ENCODE measurements around the gene GTF3C1. TPM values are rescaled to one million over a fixed set of nuclear protein-coding genes. Genes with fewer than 3 reads are reported as not detected.

Gene GTF3C1
- total RNA-seq, 1 experiment from 2014 or later = 121 TPM

GRCh38 chr16:27441998-27442397, 107.7 kb downstream of the GTF3C1 start:
- no peaks in the 10 kb centered on the region for H3K9me3 ChIP-seq (ENCODE audit: control insufficient read depth, insufficient read depth, low read depth, low read length)

DNA sequence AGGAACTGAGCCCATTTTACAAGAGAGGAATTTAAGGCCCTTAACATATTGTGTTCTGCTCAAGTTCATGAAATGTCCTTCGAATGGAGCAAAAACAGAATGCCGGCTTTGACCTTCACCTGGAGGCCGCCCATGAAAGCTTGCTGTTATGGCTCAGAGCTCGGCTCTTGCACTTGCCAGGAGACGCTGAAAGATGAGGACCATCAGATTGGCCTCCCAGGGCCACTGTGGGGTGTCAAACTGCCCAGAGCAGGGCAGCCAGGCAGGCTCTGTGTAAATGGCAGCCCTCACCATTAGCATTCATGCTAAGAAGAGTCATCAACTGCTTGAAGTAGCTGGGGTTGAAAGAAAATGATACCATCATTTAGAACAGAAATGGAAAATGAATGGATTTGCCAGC, 108.4 kb downstream of the GTF3C1 start:
- no TSS peak for BruUV-seq (replicated peaks)
- POLR2A ChIA-PET = no interaction called here
- Histone ChIP-seq H3K27ac (ENCODE audit: low read length) (no peak overlapping the region), H3K4me3 (ENCODE audit: low read depth in 2 of 2, low read length in 2 of 2) (no peak overlapping the region), H3K27me3 (ENCODE audit: control insufficient read depth, insufficient read depth, low read length) (no peaks in the 10 kb centered on the region), H3K36me3 (ENCODE audit: control insufficient read depth, insufficient read depth, low read length) (no peaks in the 10 kb centered on the region), H3K4me1 (ENCODE audit: control insufficient read depth, insufficient read depth, low read length) (no peaks in the 10 kb centered on the region), H3K9me3 (ENCODE audit: control insufficient read depth, insufficient read depth, low read depth, low read length) (no peaks in the 10 kb centered on the region)
- ATAC-seq (no peak), DNase-seq (ENCODE audit: low read depth, low spot score) (no peak)
- TF ChIP-seq, protein P1, sequence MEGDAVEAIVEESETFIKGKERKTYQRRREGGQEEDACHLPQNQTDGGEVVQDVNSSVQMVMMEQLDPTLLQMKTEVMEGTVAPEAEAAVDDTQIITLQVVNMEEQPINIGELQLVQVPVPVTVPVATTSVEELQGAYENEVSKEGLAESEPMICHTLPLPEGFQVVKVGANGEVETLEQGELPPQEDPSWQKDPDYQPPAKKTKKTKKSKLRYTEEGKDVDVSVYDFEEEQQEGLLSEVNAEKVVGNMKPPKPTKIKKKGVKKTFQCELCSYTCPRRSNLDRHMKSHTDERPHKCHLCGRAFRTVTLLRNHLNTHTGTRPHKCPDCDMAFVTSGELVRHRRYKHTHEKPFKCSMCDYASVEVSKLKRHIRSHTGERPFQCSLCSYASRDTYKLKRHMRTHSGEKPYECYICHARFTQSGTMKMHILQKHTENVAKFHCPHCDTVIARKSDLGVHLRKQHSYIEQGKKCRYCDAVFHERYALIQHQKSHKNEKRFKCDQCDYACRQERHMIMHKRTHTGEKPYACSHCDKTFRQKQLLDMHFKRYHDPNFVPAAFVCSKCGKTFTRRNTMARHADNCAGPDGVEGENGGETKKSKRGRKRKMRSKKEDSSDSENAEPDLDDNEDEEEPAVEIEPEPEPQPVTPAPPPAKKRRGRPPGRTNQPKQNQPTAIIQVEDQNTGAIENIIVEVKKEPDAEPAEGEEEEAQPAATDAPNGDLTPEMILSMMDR (IDR thresholded peaks at IDR 0.05) = no peak
- in situ Hi-C loops (cut with HindIII; ENCODE audit: low pct_unique_long_range_greater_than_20kb, low sequenced_read_pairs) = no loop called here
- intact Hi-C loops (cut with micrococcal nuclease; ENCODE audit: unreplicated experiment) = no loop called here
- CTCF ChIA-PET = no interaction called here

More at GRCh38 chr16:27441998-27442397, 107.7 kb downstream of the GTF3C1 start:
- no peaks in the 10 kb centered on the region for H3K4me1 ChIP-seq (ENCODE audit: control insufficient read depth, insufficient read depth, low read length)
- ChIA-PET CTCF (no interaction called here), POLR2A (no interaction called here)
- no peak for ATAC-seq
- no TSS peak for BruUV-seq (replicated peaks)
- no peak overlapping the region for H3K27ac ChIP-seq (ENCODE audit: low read length)
- no peak for DNase-seq (ENCODE audit: low read depth, low spot score)
- no peak overlapping the region for H3K4me3 ChIP-seq (ENCODE audit: low read depth in 2 of 2, low read length in 2 of 2)
- no peaks in the 10 kb centered on the region for H3K27me3 ChIP-seq (ENCODE audit: control insufficient read depth, insufficient read depth, low read length)
- no peaks in the 10 kb centered on the region for H3K36me3 ChIP-seq (ENCODE audit: control insufficient read depth, insufficient read depth, low read length)
- in situ Hi-C loops (cut with HindIII; ENCODE audit: low pct_unique_long_range_greater_than_20kb, low sequenced_read_pairs) (no loop called here), intact Hi-C loops (cut with micrococcal nuclease; ENCODE audit: unreplicated experiment) (no loop called here)
- TF ChIP-seq, protein P2, sequence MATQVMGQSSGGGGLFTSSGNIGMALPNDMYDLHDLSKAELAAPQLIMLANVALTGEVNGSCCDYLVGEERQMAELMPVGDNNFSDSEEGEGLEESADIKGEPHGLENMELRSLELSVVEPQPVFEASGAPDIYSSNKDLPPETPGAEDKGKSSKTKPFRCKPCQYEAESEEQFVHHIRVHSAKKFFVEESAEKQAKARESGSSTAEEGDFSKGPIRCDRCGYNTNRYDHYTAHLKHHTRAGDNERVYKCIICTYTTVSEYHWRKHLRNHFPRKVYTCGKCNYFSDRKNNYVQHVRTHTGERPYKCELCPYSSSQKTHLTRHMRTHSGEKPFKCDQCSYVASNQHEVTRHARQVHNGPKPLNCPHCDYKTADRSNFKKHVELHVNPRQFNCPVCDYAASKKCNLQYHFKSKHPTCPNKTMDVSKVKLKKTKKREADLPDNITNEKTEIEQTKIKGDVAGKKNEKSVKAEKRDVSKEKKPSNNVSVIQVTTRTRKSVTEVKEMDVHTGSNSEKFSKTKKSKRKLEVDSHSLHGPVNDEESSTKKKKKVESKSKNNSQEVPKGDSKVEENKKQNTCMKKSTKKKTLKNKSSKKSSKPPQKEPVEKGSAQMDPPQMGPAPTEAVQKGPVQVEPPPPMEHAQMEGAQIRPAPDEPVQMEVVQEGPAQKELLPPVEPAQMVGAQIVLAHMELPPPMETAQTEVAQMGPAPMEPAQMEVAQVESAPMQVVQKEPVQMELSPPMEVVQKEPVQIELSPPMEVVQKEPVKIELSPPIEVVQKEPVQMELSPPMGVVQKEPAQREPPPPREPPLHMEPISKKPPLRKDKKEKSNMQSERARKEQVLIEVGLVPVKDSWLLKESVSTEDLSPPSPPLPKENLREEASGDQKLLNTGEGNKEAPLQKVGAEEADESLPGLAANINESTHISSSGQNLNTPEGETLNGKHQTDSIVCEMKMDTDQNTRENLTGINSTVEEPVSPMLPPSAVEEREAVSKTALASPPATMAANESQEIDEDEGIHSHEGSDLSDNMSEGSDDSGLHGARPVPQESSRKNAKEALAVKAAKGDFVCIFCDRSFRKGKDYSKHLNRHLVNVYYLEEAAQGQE (IDR thresholded peaks at IDR 0.05; ENCODE audit: insufficient read depth in 1 of 2, low read depth in 2 of 2, low read length in 1 of 2) = no peak
- TF ChIP-seq POLR2AphosphoS5 (IDR thresholded peaks at IDR 0.05; ENCODE audit: low read depth, low read length) = no peak
- TF ChIP-seq TCF7L2 (IDR thresholded peaks at IDR 0.05; ENCODE audit: low read depth, low read length) = no peak
- no peak for TF ChIP-seq SIN3A (IDR thresholded peaks at IDR 0.05; ENCODE audit: borderline replicate concordance, insufficient read depth, low read depth, low read length)
- TF ChIP-seq, protein P1 (IDR thresholded peaks at IDR 0.05) = no peak

All from Panc1 (cell line).